ENCODE data around the gene TEX261.

- TF ChIP-seq, protein P1, sequence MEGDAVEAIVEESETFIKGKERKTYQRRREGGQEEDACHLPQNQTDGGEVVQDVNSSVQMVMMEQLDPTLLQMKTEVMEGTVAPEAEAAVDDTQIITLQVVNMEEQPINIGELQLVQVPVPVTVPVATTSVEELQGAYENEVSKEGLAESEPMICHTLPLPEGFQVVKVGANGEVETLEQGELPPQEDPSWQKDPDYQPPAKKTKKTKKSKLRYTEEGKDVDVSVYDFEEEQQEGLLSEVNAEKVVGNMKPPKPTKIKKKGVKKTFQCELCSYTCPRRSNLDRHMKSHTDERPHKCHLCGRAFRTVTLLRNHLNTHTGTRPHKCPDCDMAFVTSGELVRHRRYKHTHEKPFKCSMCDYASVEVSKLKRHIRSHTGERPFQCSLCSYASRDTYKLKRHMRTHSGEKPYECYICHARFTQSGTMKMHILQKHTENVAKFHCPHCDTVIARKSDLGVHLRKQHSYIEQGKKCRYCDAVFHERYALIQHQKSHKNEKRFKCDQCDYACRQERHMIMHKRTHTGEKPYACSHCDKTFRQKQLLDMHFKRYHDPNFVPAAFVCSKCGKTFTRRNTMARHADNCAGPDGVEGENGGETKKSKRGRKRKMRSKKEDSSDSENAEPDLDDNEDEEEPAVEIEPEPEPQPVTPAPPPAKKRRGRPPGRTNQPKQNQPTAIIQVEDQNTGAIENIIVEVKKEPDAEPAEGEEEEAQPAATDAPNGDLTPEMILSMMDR (IDR thresholded peaks at IDR 0.05) = no peak
- TF ChIP-seq POLR2A (IDR thresholded peaks at IDR 0.05) = no peak
Measured at GRCh38 chr2:70982971-70983370, 11.7 kb downstream of the TEX261 start.
